Naive thymus-derived CD4-positive, alpha-beta T cell (primary cell): ENCODE data around the gene TAF11L12. TPM values are rescaled to one million over a fixed set of nuclear protein-coding genes. Genes with fewer than 3 reads are reported as not detected.
"Not testable (repeated sequence)": the region's sequence is repeated elsewhere in the genome, so short reads cannot be mapped to it uniquely, and the experiment has no call there.

ENCODE experiments used
- ATAC-seq: fragments of 150-1000 bp; cut with Tn5 transposase; 2 replicates; pipeline ENCODE4 v1.10.0; 2021; ENCODE audit warnings: mild to moderate bottlenecking, moderate library complexity
- CTCF ChIA-PET: fragments of 350-600 bp; sonication (Branson Sonifier 250); formaldehyde crosslinking; loops from one replicate; lab custom pipeline; 2021; ENCODE audit warnings: antibody characterized with exemption; lab: Charles Lee
- POLR2A ChIA-PET: fragments of 350-600 bp; sonication (Branson Sonifier 250); formaldehyde crosslinking; loops from one replicate; lab custom pipeline; 2021; ENCODE audit warnings: antibody characterized with exemption, inconsistent platforms; lab: Charles Lee
- DNase-seq, 9 donors: peaks; one replicate each; pipeline versions ENCODE4 v3.0.0 to v3.0.0-alpha.2; 2020 to 2022; ENCODE audit warnings: mixed read lengths in 1 of 9
- H3K27ac ChIP-seq: one replicate; pipeline ENCODE4 v1.7.0; 2013; ENCODE audit warnings: mild to moderate bottlenecking, low read depth, low read length, moderate library complexity
- H3K27me3 ChIP-seq, 2 donors: one replicate each; pipeline ENCODE4 v1.7.0; 2013; ENCODE audit warnings: low read length in 2 of 2, mild to moderate bottlenecking in 2 of 2, moderate library complexity in 2 of 2; ENCODE audit not compliant: control insufficient read depth in 2 of 2, insufficient read depth in 2 of 2
- H3K36me3 ChIP-seq, 3 experiments: 1 replicate in 2 of 3; 2 replicates in 1 of 3; pipeline ENCODE4 v1.7.0; 2013; ENCODE audit warnings: low read length in 3 of 3, mild to moderate bottlenecking in 3 of 3, moderate library complexity in 1 of 3; ENCODE audit not compliant: insufficient read depth in 3 of 3, control insufficient read depth in 2 of 3
- H3K4me1 ChIP-seq, 2 donors: one replicate each; pipeline ENCODE4 v1.7.0; 2013; ENCODE audit warnings: low read length in 2 of 2, mild to moderate bottlenecking in 2 of 2, moderate library complexity in 1 of 2; ENCODE audit not compliant: control insufficient read depth in 2 of 2, insufficient read depth in 2 of 2
- H3K4me3 ChIP-seq: 2 replicates; pipeline ENCODE4 v1.7.0; 2013; ENCODE audit warnings: mild to moderate bottlenecking, low read length
- H3K9me3 ChIP-seq, 3 experiments: 1 replicate in 2 of 3; 2 replicates in 1 of 3; pipeline ENCODE4 v1.7.0; 2013; ENCODE audit warnings: low read length in 3 of 3; ENCODE audit not compliant: control insufficient read depth in 2 of 3
- H3K27ac Mint-ChIP-seq, 9 donors: one replicate each; pipeline ENCODE4 v1.8.0; 2020 to 2022; ENCODE audit warnings: mixed read lengths in 9 of 9, mild to moderate bottlenecking in 8 of 9, moderate library complexity in 5 of 9, inconsistent platforms in 2 of 9
- H3K27me3 Mint-ChIP-seq, 5 donors: one replicate each; pipeline ENCODE4 v1.8.0; 2021 to 2022; ENCODE audit warnings: mixed read lengths in 5 of 5, mild to moderate bottlenecking in 1 of 5
- H3K36me3 Mint-ChIP-seq, 5 donors: one replicate each; pipeline ENCODE4 v1.8.0; 2020 to 2022; ENCODE audit warnings: mixed read lengths in 5 of 5, mild to moderate bottlenecking in 3 of 5, inconsistent platforms in 1 of 5
- H3K4me1 Mint-ChIP-seq, 7 donors: one replicate each; pipeline ENCODE4 v1.8.0; 2020 to 2022; ENCODE audit warnings: mixed read lengths in 7 of 7, mild to moderate bottlenecking in 3 of 7, inconsistent platforms in 1 of 7
- H3K4me3 Mint-ChIP-seq, 10 donors: one replicate each; pipeline ENCODE4 v1.8.0; 2020 to 2022; ENCODE audit warnings: mild to moderate bottlenecking in 10 of 10, mixed read lengths in 10 of 10, moderate library complexity in 6 of 10, inconsistent platforms in 2 of 10
- H3K9me3 Mint-ChIP-seq, 11 donors: one replicate each; pipeline ENCODE4 v1.8.0; 2020 to 2022; ENCODE audit warnings: mixed read lengths in 11 of 11, mild to moderate bottlenecking in 4 of 11, inconsistent platforms in 1 of 11, moderate library complexity in 1 of 11
- intact Hi-C, 2 donors: fragments of 100-400 bp; cut with micrococcal nuclease; formaldehyde crosslinking; loops; one replicate each; pipeline ENCODE4 v1.15.1; 2023
- polyA plus RNA-seq, 2 donors: library from polyadenylated mRNA; unstranded; fragments of 300-500 nt; fragmentation: Illumina TruSeq; gene quantifications; one replicate each; pipeline ENCODE4 v1.2.3, GENCODE V29; 2021
- total RNA-seq, 6 experiments: library from RNA in 5 of 6; stranded (reverse) in 5 of 6; gene quantifications; 1 replicate in 5 of 6; 2 replicates in 1 of 6; pipeline ENCODE4 v1.2.3 and lab custom pipeline; 2021 to 2026

The TAF11L12 gene
- total RNA-seq (not detected), polyA plus RNA-seq (not detected), total RNA-seq (lab: John Stamatoyannopoulos, UW) (not detected)

- H3K27ac Mint-ChIP-seq, H3K36me3 Mint-ChIP-seq, H3K4me3 Mint-ChIP-seq, H3K4me1 ChIP-seq, H3K27ac ChIP-seq, H3K27me3 Mint-ChIP-seq, DNase-seq, H3K36me3 ChIP-seq, POLR2A ChIA-PET, ATAC-seq, CTCF ChIA-PET, H3K4me3 ChIP-seq, H3K4me1 Mint-ChIP-seq, H3K9me3 ChIP-seq, intact Hi-C loops, H3K27me3 ChIP-seq: not testable (repeated sequence)
- H3K9me3 Mint-ChIP-seq = peaks cover 0 to 26% (median 9%) of the 10 kb centered on the region in 11 donors
Measured at GRCh38 chr5:17610092-17610491, at the start of gene TAF11L12. TSS of gene TAF11L12 (plus strand) at chr5:17610392.

DNA sequence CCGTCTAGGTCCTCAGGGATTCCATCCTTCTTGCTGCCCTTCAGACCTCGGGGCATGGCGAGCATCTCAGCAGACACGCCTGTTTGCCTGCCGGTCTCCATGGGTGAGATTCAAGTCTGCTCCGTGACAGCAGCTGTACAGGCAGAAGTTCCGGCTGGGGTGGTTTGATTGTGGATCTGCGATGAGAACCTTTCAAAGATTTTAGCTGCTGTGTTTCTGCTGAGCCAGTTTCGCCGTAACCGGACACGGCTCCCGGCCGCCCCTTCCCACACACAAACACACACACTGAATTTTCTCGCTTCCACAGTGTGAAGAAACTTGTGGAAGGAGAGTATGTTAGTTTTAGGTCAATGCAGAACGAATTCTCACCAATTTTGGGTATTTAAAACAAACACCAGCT is 24.5 kb upstream of the TAF11L12 start, which contains the start of gene TAF11L7:
Gene TAF11L7, minus strand, starts transcription at position 101 of the 400 bp plus-strand sequence.
- H3K9me3 Mint-ChIP-seq, intact Hi-C loops, ATAC-seq, H3K36me3 Mint-ChIP-seq, H3K4me1 ChIP-seq, POLR2A ChIA-PET, DNase-seq, H3K27ac ChIP-seq, H3K36me3 ChIP-seq, H3K4me3 ChIP-seq, H3K27me3 Mint-ChIP-seq, CTCF ChIA-PET, H3K4me1 Mint-ChIP-seq, H3K27me3 ChIP-seq, H3K27ac Mint-ChIP-seq, H3K4me3 Mint-ChIP-seq, H3K9me3 ChIP-seq: not testable (repeated sequence)

GRCh38 chr5:17590860-17591259 is 19.3 kb upstream of the TAF11L12 start, which contains the start of gene TAF11L8:
TSS of gene TAF11L8 (minus strand) at chr5:17590960.
- H3K27ac Mint-ChIP-seq, POLR2A ChIA-PET, H3K4me1 Mint-ChIP-seq, H3K27me3 Mint-ChIP-seq, H3K36me3 Mint-ChIP-seq, H3K9me3 ChIP-seq, ATAC-seq, intact Hi-C loops, CTCF ChIA-PET, H3K4me3 Mint-ChIP-seq, H3K4me3 ChIP-seq, H3K9me3 Mint-ChIP-seq, H3K36me3 ChIP-seq, H3K4me1 ChIP-seq, H3K27ac ChIP-seq, DNase-seq, H3K27me3 ChIP-seq: not testable (repeated sequence)

- intact Hi-C loops, CTCF ChIA-PET, H3K4me1 ChIP-seq, H3K9me3 Mint-ChIP-seq, H3K27ac Mint-ChIP-seq, H3K9me3 ChIP-seq, H3K36me3 Mint-ChIP-seq, DNase-seq, H3K4me1 Mint-ChIP-seq, H3K27me3 ChIP-seq, H3K4me3 ChIP-seq, H3K27me3 Mint-ChIP-seq, POLR2A ChIA-PET, ATAC-seq, H3K36me3 ChIP-seq, H3K27ac ChIP-seq, H3K4me3 Mint-ChIP-seq: not testable (repeated sequence)
Measured at GRCh38 chr5:17594255-17594654, 15.9 kb upstream of the TAF11L12 start, which contains the start of gene TAF11L9. TSS of gene TAF11L9 (minus strand) at chr5:17594394.

DNA sequence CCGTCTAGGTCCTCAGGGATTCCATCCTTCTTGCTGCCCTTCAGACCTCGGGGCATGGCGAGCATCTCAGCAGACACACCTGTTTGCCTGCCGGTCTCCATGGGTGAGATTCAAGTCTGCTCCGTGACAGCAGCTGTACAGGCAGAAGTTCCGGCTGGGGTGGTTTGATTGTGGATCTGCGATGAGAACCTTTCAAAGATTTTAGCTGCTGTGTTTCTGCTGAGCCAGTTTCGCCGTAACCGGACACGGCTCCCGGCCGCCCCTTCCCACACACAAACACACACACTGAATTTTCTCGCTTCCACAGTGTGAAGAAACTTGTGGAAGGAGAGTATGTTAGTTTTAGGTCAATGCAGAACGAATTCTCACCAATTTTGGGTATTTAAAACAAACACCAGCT is 12.5 kb upstream of the TAF11L12 start, which contains the start of gene TAF11L10:
Gene TAF11L10, minus strand, starts transcription at position 101 of the 400 bp plus-strand sequence.
- H3K9me3 ChIP-seq, H3K4me1 ChIP-seq, H3K9me3 Mint-ChIP-seq, H3K27me3 Mint-ChIP-seq, H3K36me3 Mint-ChIP-seq, H3K4me3 ChIP-seq, ATAC-seq, H3K4me3 Mint-ChIP-seq, H3K27ac Mint-ChIP-seq, CTCF ChIA-PET, POLR2A ChIA-PET, H3K36me3 ChIP-seq, H3K4me1 Mint-ChIP-seq, DNase-seq, intact Hi-C loops, H3K27ac ChIP-seq, H3K27me3 ChIP-seq: not testable (repeated sequence)

GRCh38 chr5:17603880-17604279 is 6.3 kb upstream of the TAF11L12 start, which contains the start of gene TAF11L11:
TSS of gene TAF11L11 (plus strand) at chr5:17604183.
- H3K4me1 Mint-ChIP-seq, H3K27ac ChIP-seq, H3K27ac Mint-ChIP-seq, ATAC-seq, H3K4me3 Mint-ChIP-seq, H3K27me3 Mint-ChIP-seq, intact Hi-C loops, CTCF ChIA-PET, H3K36me3 ChIP-seq, H3K36me3 Mint-ChIP-seq, H3K9me3 ChIP-seq, POLR2A ChIA-PET, H3K27me3 ChIP-seq, DNase-seq, H3K4me1 ChIP-seq, H3K4me3 ChIP-seq: not testable (repeated sequence)
- H3K9me3 Mint-ChIP-seq = peaks cover 2 to 19% (median 7%) of the 10 kb centered on the region in 11 donors

DNA sequence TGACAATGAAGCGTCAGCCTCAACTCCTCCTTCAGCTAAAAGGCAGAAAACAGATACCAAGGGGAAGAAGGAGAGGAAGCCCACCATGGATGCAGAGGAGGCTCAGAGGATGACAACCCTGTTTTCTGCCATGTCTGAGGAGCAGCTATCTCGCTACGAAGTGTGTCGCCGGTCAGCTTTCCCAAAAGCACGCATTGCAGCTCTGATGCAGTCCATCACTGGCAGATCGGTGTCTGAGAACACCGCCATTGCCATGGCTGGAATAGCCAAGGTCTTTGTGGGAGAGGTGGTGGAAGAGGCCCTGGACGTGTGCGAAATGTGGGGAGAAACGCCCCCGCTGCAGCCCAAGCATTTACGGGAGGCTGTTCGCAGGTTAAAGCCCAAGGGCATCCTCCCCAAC is 5.2 kb upstream of the TAF11L12 start:
- no peak for ATAC-seq
- Histone ChIP-seq H3K9me3 (no peaks in the 10 kb centered on the region), H3K4me3 (no peak overlapping the region), H3K27me3 (no peaks in the 10 kb centered on the region), H3K36me3 (no peaks in the 10 kb centered on the region), H3K27ac (no peak overlapping the region), H3K4me1 (no peaks in the 10 kb centered on the region)
- Mint-ChIP-seq H3K4me1 (no peaks in the 10 kb centered on the region), H3K9me3 (peaks cover 2 to 20% (median 7%) of the 10 kb centered on the region in 11 donors), H3K27me3 (no peaks in the 10 kb centered on the region), H3K36me3 (no peaks in the 10 kb centered on the region), H3K27ac (no peak overlapping the region), H3K4me3 (no peak overlapping the region)
- ChIA-PET CTCF (no interaction called here), POLR2A (no interaction called here)
- DNase-seq = no peak
- intact Hi-C loops = no loop called here
